Brain microvascular endothelial cell (primary cell): ENCODE results near the gene CRY2.
"Not testable (repeated sequence)": the region's sequence is repeated elsewhere in the genome, so short reads cannot be mapped to it uniquely, and the experiment has no call there.

ENCODE experiments used
- DNase-seq: peaks from one replicate; pipeline ENCODE4 v3.0.0-alpha.2; 2020
- H3K27ac ChIP-seq: fragments of 250-450 bp; sonication (Bioruptor Pico); 2 replicates; pipeline ENCODE4 v1.5.1; 2020; ENCODE audit warnings: mild to moderate bottlenecking, moderate library complexity
- H3K27me3 ChIP-seq: fragments of 250-450 bp; sonication (Bioruptor Pico); replicated peaks from 2 replicates; pipeline ENCODE4 v1.5.1; 2020; ENCODE audit warnings: mild to moderate bottlenecking
- H3K36me3 ChIP-seq: fragments of 250-450 bp; sonication (Bioruptor Pico); replicated peaks from 2 replicates; pipeline ENCODE4 v1.5.1; 2020; ENCODE audit warnings: mild to moderate bottlenecking
- H3K4me3 ChIP-seq: 2 replicates; pipeline ENCODE4 v1.5.1; 2011; ENCODE audit warnings: low read depth, mild to moderate bottlenecking, control low read depth, low read length, moderate library complexity
- in situ Hi-C: cut with HindIII; loops from 2 replicates; pipeline ENCODE4 v1.10.0; 2017; ENCODE audit warnings: low sequenced_read_pairs, low pct_ligation_motif_present
- TF ChIP-seq, protein P1 (sequence below): IDR thresholded peaks from 2 replicates; pipeline ENCODE4 v1.5.1; 2011; ENCODE audit warnings: low read depth, mild to moderate bottlenecking, moderate library complexity, low read length, control low read depth, inconsistent platforms; ENCODE audit errors: missing control alignments

CRY2 gene

GRCh38 chr11:45806937-45807791 is 40.1 kb upstream of the CRY2 start:
- in situ Hi-C loops: no loop called here
- TF ChIP-seq, protein P1, sequence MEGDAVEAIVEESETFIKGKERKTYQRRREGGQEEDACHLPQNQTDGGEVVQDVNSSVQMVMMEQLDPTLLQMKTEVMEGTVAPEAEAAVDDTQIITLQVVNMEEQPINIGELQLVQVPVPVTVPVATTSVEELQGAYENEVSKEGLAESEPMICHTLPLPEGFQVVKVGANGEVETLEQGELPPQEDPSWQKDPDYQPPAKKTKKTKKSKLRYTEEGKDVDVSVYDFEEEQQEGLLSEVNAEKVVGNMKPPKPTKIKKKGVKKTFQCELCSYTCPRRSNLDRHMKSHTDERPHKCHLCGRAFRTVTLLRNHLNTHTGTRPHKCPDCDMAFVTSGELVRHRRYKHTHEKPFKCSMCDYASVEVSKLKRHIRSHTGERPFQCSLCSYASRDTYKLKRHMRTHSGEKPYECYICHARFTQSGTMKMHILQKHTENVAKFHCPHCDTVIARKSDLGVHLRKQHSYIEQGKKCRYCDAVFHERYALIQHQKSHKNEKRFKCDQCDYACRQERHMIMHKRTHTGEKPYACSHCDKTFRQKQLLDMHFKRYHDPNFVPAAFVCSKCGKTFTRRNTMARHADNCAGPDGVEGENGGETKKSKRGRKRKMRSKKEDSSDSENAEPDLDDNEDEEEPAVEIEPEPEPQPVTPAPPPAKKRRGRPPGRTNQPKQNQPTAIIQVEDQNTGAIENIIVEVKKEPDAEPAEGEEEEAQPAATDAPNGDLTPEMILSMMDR: no peak
- H3K27me3 ChIP-seq: no peaks in the 10 kb centered on the region
- peak overlapping the region; percentile 84 for H3K4me3 ChIP-seq
- H3K27ac ChIP-seq: no peak overlapping the region
- no peak for DNase-seq
- peaks cover 12% of the 10 kb centered on the region for H3K36me3 ChIP-seq

- H3K36me3 ChIP-seq: peaks cover 16% of the 10 kb centered on the region
- H3K4me3 ChIP-seq: peak overlapping the region; percentile 15
- in situ Hi-C loops: no loop called here
- no peak for DNase-seq
- H3K27ac ChIP-seq: no peak overlapping the region
- no peaks in the 10 kb centered on the region for H3K27me3 ChIP-seq
- TF ChIP-seq, protein P1: no peak
These were observed 39.5 kb upstream of the CRY2 start for GRCh38 chr11:45807792-45808238.

DNA sequence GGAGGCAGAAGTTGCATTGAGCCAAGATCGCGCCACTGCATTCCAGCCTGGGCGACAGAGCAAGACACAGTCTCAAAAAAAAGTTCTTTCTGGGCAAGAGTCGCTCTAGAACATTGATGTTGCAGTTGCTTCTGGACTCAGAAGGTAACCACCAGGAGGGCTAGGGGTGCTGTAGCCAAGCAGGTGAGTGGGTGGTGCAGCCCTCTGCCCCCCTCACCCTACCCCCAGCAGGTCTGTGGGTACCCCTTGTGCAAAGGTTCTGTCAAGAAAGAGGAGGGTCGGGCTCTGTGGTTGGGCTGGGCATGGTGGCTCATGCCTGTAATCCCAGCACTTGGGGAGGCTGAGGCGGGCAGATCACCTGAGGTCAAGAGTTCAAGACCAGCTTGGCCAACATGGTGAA is 38.8 kb upstream of the CRY2 start:
- H3K27ac ChIP-seq, H3K4me3 ChIP-seq, in situ Hi-C loops, DNase-seq, H3K27me3 ChIP-seq: not testable (repeated sequence)
- H3K36me3 ChIP-seq: peaks cover 16% of the 10 kb centered on the region

DNA sequence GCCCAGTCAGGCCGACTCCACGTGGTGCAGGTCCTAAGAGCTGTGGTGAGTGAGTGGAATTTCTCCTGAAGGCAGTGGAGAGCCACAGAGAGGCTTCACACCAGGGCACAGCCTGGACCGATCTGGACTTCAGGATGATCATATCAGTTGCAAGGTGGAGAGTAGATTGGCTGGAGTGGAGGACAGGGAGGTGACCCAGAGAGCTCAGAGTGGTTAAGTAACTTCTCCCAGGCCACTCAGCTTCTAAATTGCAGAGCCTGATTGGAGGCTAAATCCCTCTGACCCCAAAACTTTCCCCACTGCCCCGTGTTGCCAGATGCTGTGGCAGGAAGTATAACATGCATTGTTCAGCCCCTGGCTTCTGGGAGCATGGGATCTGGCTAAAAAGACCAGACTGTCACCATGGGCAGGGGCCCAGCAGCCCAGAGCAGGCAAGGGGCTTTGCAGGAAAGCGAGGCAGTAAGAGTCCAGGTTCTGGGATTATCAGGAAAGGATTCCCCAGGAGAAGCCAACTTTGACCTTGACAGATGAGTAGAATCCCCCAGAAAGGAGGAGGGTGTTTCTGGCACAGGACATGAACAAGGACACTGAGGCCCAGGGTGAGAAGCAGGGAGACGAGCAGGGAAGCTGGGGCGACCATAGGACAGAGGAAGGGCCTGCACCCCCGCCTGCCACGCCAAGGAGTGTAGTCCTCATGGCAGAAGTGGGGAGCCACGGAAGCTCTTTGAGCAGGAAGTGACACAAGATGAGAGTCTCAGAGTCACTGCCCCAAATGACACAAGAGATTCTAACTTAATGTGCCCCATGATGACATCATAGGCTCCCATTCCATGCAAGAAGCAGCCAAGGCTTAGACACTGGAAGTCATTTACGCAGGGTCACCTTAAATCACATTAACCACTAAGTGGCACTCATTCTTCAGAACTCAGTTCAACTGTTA is 37.5 kb upstream of the CRY2 start:
- in situ Hi-C loops: no loop called here
- Histone ChIP-seq H3K27ac (no peak overlapping the region), H3K27me3 (no peaks in the 10 kb centered on the region), H3K4me3 (no peak overlapping the region), H3K36me3 (peaks cover 16% of the 10 kb centered on the region)
- TF ChIP-seq, protein P1: no peak
- no peak for DNase-seq

DNA sequence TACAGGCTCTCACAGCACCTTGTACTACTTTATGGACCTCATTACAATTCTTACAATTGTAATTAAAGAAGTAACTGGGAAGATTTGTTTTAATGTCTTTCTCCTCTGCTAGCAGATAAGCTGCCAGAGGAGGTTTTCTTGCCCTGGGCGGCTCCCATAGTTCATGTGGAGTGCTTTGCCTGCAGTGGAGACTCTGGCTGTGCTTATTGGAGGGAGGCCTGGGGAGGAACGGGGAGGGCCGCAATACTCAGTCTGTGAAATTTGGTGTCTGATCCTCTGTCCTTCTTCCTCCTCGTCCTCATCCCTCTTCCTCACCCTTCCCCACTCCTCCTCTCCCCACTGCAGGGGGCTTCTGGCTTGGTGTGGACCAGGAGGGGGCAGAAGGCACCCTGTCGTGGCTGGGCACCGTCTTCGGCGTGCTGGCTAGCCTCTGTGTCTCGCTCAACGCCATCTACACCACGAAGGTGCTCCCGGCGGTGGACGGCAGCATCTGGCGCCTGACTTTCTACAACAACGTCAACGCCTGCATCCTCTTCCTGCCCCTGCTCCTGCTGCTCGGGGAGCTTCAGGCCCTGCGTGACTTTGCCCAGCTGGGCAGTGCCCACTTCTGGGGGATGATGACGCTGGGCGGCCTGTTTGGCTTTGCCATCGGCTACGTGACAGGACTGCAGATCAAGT is 36.7 kb upstream of the CRY2 start:
- no peak overlapping the region for H3K27ac ChIP-seq
- H3K4me3 ChIP-seq: no peak overlapping the region
- no peaks in the 10 kb centered on the region for H3K27me3 ChIP-seq
- TF ChIP-seq, protein P1: no peak
- H3K36me3 ChIP-seq: peaks cover 16% of the 10 kb centered on the region
- in situ Hi-C loops: no loop called here
- DNase-seq: no peak

- no peak overlapping the region for H3K4me3 ChIP-seq
- no peak for DNase-seq
- in situ Hi-C loops: no loop called here
- TF ChIP-seq, protein P1: no peak
- no peaks in the 10 kb centered on the region for H3K27me3 ChIP-seq
- H3K36me3 ChIP-seq: peaks cover 16% of the 10 kb centered on the region
- H3K27ac ChIP-seq: no peak overlapping the region
These were observed 36.2 kb upstream of the CRY2 start for GRCh38 chr11:45811109-45811435.
